Stimulated activated CD8-positive, alpha-beta memory T cell treated with anti-CD3 and anti-CD28 coated beads, Interleukin-12 subunit alpha, Interleukin-12 subunit beta, amount 100 ng/mL, for 1 hour (primary cell): ENCODE data around the gene INVS.
A peak's percentile ranks its signal among the peaks of the same experiment; 100 is the strongest.
"Not testable (repeated sequence)": the region's sequence is repeated elsewhere in the genome, so short reads cannot be mapped to it uniquely, and the experiment has no call there.

Source experiments
- DNase-seq: peaks from one replicate; pipeline ENCODE4 v3.0.0-alpha.2; 2020; ENCODE audit warnings: low read depth

Gene INVS

DNA sequence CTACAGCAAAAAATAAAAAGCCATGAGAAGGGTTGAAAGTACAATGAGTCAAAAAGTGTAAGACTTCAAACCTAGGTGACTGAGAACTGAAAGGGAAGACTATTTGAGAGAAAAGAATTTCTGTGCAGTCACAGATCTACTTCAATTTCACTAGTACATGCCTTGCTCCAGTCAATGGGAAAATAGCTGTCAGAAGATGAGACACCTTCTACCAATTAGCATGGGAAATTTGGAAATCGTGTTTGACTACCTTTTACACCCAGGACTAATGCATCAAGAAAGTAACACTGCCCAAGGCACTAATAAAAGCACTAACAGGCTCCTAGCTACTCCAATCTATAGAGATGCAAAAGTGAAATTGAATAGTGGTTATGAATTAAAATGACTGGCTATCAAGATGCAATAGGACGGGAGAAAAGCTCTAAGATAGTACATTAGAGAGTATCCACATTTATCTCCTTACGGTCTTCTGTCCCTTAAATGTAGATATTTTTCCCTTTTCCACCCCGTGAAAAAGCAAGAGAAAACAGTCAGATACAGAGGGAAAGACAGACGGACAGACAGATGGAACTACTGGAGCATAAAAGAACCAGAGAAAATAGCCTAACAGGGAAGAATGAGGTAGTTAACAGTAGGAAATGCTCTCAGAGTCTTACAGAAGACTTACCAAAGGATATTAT, 15.5 kb upstream of the INVS start:
- DNase-seq = no peak

DNA sequence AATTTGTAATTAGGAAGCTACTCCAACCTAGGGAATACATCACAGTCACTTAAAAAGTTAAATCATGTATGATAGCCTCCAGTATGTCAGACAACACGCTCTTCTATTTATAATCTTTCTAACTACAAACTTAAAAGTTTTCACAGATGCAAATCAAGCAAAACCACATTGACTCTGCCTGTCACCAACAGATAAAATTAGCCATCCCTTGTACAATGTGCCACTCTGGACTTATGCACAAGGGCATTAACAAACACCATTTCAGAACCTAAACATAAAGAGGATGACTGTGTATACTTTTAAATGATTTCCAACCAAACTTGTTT, 15.0 kb upstream of the INVS start:
- no peak for DNase-seq

DNA sequence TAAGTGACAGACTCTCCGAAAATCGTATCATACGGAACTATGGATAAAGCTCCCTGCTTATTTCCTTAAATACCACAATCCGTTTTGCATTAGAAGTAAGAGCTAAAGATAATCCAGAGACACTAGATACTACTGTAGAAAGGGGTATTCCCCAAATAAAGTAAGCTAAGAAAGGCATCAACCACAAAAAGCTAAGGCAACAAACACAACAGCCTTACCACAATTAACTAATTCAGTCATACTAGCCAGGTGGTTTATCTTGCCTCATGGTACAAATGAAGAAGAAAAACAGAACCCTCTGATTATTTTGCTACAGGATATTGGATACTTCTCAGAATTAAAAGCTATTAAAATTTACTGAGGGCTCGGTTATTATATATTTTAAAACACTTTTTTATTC, 14.3 kb upstream of the INVS start:
- DNase-seq = no peak

DNA sequence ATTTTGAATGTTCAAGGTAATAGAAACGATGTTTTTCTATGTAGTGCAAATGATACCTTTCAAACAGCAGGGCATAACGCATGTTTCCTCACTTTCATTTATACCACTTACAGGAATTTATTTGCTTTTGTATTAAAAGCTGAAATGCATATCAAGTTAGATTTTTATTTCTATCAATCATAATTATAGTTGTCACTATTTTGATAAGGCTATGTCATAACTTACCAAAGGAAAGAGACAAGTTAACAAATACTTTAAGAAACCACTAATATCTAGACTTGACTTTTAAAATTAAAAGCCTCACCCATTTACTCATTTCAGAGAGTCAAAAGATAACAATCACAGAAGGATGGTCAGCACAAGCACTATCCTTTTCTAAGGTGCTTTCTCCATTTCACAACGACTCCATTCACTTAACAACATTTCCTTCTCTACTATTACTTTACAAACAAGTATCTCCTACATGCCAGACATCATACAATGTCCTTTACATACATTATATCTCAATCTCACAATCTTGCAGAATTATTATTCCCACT, 12.9 kb upstream of the INVS start:
- DNase-seq = no peak

DNA sequence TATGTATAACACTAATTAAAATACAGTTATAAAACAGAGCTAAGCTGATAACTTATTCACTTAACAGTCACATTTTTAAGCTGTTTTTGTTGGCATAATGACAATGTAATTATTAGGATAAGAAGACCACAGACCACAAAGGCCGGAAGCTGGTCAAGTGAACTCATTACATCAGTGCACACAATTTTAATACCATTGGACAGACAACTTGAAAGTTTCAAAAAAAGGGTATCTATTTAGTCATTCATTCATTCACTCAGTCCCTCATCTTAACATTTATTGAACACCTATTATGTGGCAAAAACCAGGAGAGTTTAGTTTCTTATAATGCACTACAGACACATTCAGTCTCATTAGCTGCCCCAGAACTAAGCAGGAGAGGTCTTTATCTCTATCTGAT, 11.8 kb upstream of the INVS start:
- DNase-seq = no peak

DNA sequence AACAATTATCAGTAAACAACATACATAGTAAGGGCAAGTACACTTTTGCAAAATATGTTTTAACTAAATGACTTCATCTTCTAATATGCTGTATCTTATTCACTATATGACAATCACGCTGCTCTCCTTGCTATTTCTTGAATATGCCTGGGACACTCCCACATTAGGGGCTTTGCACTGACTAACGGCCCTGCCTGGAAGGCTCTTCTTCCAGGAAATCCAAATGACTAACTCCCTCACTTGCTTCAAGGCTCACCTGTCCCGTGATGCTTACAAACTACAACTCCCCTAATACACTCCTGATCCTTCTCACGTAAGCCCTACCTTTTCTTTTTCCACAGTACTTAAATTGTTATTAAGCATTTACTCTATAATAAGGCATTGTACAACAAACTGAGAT, 10.8 kb upstream of the INVS start:
- no peak for DNase-seq

DNA sequence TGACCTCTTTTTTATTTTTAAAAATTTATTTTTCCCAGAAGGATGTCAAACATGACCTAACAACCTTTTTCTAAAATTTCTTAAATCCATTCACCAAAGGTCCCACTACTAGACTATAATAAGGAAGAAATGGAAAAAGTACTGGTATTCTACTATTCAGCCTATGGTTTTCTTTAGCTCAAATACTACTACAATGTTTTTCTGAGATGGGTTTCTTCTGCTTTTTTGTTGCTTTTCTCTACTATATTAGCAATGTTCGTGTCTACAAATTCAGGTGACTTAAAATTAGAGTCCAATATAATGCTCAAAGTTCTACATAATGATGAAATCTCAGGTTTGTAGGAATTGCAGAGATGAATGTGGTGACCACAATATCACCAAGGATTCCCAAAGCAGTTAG, 8.2 kb upstream of the INVS start:
- DNase-seq = no peak

DNA sequence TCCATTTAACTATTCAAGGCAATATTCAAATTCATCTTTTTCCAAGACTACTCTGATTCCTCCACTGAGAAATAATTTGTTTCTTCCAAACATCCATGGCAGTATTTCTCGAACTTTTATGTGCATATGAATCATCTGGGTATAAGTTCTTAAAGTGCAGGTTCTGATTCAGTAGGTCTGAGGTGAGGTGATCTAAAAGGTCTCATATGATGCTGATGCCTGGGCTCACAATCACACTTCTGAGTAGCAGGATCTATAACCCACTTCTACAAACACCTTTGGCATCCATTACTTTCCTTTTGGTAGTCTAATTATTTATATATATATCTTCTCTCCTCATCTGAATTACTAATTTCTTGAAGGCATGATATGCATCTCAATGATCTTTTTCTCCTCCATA, 7.4 kb upstream of the INVS start:
- DNase-seq = no peak

DNA sequence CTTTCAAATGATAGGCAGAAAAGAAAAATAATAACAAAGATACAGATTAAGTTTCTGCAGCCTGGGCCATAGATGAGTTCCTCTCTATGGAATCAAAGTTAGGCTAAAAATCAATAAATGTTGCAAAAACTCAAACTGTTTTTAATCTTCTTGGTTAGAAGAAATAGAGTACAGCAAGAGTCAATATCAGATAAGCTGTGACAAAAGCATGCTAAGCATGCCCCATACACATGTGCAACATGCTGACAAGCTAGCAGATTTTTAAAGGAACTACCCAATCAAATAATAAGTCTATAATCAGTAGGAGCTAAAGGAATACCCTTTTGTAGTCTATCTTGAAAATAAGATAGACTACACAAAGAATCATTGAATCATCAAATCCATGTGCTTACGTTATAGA, 7.0 kb upstream of the INVS start:
- no peak for DNase-seq

DNA sequence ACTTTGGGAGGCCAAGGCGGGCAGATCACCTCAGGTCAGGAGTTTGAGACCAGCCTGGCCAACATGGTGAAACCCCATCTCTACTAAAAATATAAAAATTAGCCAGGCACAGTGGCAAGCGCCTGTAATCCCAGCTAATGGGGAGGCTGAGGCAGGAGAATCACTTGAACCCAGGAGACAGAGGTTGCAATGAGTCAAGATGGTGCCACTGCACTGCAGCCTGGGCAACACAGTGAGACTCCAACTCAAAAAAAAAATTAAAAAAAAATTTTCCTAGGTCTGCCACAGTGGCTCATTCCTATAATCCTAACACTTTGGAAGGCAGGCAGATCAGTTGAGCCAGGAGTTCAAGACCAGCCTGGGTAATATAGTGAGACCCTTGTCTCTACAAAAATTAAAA, 4.6 kb upstream of the INVS start:
- not testable (repeated sequence) for DNase-seq

DNA sequence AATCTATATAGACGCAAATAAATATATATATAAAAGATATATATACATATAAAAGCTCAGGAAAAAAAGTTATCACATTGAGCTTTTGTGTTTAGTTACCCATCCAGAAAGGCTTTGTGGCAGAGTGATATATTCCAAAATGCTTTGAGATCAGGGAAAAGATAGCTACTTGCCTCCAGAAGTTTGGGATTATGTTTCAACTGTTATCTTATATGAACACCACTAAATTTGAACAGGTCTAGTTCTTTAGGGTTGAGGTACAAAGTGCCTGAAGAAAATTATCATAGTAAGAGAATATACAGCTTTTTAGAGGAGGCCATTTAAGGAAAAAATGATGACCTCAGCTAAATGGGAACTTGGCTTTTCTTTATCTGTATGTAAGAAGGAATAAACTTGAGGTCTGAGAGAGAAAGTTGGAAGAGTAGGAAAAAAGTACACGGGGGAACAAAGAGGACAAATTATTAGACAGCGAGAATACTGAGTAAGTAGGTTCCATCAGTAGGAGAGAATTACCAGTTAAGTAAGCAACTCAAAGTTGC, 2.6 kb upstream of the INVS start:
- no peak for DNase-seq

DNA sequence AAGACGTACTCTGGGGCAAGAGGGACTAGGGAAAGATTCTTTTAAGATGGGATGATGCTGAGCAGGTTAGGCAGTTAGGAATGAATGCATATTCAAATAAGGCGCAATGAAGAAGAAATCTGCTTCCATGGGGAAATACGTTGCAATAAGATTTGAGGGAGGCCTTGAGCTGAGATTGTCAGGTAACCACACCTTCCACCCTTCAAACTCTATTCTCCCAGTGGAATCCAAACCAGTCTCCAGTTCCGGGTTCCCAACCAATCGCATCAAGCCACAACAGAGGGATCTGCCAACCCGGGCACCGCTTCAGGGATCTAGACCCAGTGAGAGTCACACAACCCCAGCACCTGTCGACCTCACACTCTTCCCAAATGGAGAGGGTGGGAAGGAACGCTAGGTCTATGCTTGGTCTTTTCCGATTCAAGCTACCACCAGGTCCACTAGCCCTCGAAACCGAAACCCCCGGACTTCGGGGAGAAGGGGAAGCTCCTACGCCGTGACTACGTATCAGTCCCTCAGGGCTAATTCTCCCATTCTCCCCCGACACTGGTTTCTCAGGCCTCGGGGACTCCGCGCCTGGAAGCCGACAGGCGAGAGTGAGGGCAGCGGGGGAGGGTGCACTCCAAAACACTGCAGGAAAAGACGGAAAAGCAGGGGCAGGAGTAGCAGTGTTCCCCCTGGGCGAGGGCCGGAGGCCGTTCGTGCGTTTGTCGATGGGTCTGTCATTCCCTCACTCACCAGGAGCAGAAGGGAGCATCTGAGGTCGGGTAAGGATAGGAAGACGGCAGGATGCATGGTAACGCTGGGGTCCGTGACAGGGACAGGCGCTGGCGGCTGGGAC, 777 bp upstream of the INVS start:
- DNase-seq = peak; percentile 2

DNA sequence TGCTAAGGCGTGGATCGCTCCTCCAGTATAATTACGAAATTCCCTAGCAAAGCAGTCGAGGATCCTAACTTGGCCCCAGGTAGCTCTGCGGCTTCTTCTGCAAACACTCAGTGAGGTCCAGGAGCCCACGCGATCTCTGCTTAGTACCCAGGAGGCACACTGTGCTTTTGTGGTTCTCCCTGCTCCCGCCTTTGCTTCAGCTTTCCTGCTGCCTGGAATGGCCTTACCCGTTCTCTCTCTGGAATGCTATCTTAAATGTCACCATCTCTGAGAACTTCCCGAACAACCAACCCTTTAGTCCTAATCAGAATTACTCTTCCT, 639 bp downstream of the INVS start:
- DNase-seq = no peak

DNA sequence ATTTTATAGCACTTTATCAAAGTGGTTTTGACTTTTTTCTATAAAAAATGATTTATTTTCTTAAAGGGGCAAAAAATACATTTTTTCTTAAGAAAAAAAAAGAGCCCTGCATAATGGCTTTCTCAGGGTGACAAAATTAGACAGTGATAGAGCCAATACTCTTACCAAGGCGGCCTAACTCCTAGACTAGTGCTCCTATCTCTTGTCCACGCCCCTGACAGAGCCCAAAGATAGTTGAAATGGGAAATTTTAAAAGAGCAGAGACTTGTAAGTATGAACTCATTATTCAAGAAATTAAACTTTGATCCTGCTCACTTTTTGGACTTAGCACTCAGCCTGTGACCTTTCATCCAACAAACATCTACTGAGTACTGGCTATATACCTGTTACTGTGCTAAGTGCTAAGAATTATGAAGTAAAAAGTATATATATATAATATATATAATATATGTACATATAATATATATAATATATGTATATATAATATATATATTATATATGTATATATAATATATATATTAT, 1.2 kb downstream of the INVS start:
- no peak for DNase-seq

DNA sequence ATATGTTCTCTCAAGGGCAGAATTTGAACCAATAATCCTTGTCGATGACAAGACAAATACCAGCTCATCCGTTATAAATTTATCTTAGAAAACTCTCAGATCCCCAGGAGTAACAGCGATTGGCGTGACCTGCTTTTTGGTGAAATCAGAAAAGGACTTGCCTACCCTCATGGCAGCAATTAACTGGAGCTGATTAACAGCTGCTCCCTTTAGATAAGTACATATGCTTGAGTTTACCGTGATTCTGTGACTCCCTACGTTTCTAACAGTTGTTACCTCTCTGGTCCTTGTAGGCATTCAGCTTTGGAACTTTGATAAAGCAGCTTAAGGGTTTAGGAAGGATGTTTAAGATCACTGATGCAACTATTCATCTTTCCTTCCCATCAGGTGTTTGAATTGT, 2.6 kb downstream of the INVS start:
- no peak for DNase-seq

DNA sequence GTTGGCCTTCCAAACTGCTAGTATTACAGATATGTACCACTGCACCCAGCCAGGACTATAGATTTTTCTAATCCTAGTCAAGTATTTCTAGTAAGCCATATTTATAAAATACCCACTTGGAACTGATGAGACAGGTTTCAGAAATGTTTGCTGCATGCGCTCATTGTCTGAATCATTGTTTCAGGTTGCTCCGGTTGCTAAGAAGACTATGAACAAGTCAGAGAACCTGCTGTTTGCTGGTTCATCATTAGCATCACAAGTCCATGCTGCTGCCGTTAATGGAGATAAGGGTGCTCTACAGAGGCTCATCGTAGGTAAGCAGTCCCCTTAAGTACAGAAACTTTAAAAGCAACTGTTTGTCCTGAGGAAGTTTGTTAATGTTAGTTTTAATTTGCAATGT, 5.3 kb downstream of the INVS start:
- no peak for DNase-seq

DNA sequence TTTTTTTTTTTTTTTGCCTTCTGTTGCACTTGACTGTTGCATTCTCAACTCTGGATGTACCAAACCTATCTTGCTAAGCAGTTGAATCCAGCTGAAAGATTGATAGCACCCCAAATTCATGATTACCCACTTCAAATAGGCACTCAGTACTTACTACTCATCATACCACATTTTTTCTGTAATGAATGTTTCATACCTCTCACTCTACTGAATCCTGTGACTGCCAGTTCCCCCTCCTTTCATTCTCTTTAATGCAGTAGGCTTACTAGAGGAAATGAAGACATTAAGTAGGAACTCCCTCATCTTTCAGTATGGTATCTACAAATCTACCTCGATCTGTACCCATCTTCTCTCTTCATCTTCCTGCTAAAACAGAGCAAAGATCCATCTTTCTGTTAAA, 6.8 kb downstream of the INVS start:
- no peak for DNase-seq

DNA sequence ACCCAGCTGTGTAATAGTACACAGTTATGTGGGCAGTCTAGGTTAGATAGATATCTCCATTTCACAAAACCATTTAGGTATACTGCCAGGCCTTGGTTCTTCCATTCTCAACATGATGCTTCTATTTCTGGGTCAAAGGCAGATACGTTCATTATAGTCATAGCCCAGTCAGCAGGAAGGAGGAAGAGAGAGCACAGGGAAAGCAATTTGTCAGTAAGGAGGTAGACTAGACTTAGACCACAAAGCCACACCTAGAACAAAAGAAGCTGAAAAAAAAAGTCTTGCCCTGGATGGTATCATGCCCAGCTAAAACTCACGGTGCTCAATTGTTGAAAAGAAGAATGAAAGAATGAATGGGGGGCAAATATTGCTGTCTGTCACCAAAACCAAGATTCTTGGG, 7.6 kb downstream of the INVS start:
- no peak for DNase-seq

DNA sequence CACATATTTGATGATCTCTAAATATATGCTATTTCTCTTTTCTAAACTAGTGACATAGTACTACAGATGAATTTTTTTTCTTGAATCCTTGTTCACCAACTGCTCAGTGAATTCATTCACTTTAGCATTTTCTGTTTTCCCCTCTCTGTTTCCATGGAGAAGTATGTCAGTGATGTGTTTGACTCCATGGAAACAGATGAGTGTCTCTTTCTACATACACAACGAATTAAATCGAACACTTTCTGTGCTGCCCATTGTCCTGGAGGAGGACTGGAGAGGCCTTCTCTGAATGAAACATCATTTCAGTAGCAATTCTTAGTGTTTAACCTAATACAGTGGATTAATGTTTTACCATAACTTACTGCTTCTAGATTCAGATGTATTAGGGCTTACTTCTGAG, 9.5 kb downstream of the INVS start:
- no peak for DNase-seq

DNA sequence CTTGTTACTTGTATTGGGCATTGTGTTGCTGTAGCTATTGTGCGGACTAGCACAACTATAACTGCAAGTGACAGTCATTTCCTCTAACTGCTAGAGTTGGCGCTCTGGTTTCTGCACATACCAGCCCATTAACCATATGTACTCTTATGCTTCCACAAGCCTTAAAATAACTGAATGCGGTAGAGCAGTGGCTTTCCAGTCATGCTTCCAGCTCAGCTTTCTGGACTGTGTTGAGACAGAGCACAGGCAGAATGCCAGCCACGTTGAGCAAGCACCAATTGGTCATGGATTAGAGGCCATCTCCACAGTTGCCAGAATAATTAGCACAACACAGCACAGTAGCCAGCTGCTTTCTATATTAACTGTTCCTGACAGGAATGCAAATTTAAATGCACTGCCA, 12.2 kb downstream of the INVS start:
- DNase-seq = no peak

DNA sequence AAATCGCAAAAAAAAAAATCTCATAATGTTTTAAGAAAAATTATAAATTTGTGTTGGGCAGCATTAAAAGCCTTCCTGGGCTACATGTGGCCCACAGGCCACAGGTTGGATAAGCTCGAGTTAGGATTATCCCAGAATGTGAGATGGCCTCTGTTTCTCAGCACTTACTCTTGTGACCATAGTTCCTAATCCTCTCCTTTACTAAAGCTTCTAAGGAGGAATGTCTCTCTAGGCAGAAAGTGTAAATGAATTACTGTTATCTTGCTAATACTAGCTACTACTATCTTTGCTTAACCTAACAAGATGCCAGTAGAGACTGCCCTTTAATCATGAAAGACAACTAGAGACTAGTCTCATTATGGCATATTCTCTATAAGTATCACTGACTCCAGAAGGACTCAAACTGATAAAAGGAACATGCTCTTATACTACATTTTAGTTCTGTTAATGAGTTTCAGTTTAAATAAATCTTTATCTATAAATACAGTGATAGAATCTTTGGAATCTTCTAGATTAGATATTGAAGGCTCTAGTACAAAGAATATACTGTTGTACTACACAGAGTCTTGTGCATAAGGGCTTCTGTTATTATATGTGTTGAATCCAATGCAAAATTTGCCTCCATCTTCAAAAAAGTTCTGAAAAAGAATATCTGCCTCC, 13.8 kb downstream of the INVS start:
- no peak for DNase-seq

DNA sequence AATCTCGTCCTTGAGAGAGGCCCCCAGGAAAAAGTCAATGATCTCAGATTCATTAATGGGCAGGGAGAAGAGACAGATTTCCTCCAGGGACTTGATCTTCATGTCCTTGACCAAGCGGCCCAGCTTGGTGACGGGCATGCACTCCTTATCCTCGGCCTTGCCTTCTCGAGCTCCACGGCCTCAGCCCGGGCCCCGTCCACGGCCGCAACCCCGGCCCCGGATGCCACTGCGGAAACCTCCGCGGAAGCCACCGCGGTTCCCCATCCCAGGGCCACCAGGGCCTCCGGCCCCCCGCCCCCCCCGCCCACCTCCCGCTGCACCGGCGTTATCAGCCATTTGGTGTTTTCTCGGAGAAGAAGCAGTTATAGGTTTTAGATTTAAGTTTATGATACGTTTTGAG, 18.3 kb downstream of the INVS start:
- no peak for DNase-seq

DNA sequence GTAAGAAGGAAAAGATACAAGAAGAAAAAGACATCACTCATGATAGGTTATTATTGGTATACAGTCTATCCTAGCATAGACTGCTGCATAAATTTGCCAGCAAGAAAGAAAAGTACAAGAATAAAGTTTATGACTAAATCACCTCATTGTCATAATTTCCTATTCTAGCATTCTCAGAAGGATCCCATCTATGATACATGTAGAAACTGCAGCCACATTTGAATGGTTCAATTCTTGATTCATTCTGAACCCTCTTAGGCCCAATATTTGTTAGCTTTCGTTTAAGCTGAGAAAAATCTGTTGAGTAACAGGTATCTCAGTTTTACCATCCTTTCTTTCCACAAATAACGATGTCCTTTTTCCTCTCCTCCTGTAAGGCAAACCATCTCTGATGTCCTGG, 21.2 kb downstream of the INVS start:
- DNase-seq = no peak
